HEK293 (cell line): ENCODE measurements around the gene STK35.

Source experiments
- CTCF ChIA-PET: fragments of 350-600 bp; formaldehyde crosslinking; extraction: SDS; loops from one replicate; lab custom pipeline; 2021; ENCODE audit warnings: antibody characterized with exemption; lab: Yijun Ruan, JAX
- POLR2A ChIA-PET: fragments of 300-600 bp; formaldehyde crosslinking; extraction: SDS; loops from one replicate; lab custom pipeline; 2020; ENCODE audit warnings: antibody characterized with exemption, inconsistent platforms; lab: Yijun Ruan, JAX
- H3K27ac ChIP-seq: fragments of 200-500 bp; sonication (Bioruptor generic); 2 replicates; pipeline ENCODE4 v1.5.1; 2014; ENCODE audit warnings: low read depth, low read length, control low read depth, inconsistent platforms; ENCODE audit errors: extremely low read depth
- H3K36me3 ChIP-seq, 2 experiments: fragments of 200-500 bp in 1 of 2; sonication (Bioruptor generic) in 1 of 2; 1 replicate in 1 of 2; 2 replicates in 1 of 2; pipeline ENCODE4 v1.5.1; 2014 to 2017; ENCODE audit warnings: inconsistent platforms in 2 of 2, low read length in 2 of 2; ENCODE audit not compliant: control insufficient read depth in 2 of 2, insufficient read depth in 1 of 2
- H3K4me1 ChIP-seq: fragments of 200-500 bp; sonication (Bioruptor generic); 2 replicates; pipeline ENCODE4 v1.5.1; 2014; ENCODE audit warnings: mild to moderate bottlenecking, low read length, inconsistent platforms; ENCODE audit not compliant: control insufficient read depth, insufficient read depth
- H3K4me3 ChIP-seq: 2 replicates; pipeline ENCODE4 v1.5.1; 2011; ENCODE audit warnings: low read depth, mild to moderate bottlenecking, control low read depth, low read length, moderate library complexity
- H3K9me3 ChIP-seq: fragments of 200-500 bp; sonication (Bioruptor generic); 2 replicates; pipeline ENCODE4 v1.5.1; 2014; ENCODE audit warnings: low read depth, low read length, inconsistent platforms; ENCODE audit not compliant: control insufficient read depth, insufficient read depth
- OSR2 ChIP-seq: fragments of 450-650 bp; formaldehyde crosslinking; IDR thresholded peaks from 2 replicates; pipeline ENCODE4 v1.5.1; 2016; ENCODE audit warnings: missing biosample characterization, missing genetic modification characterization
- SP2 ChIP-seq: fragments of 450-650 bp; formaldehyde crosslinking; IDR thresholded peaks from 2 replicates; pipeline ENCODE4 v1.5.1; 2016; ENCODE audit warnings: missing biosample characterization, missing genetic modification characterization
- ZBTB17 ChIP-seq: fragments of 450-650 bp; formaldehyde crosslinking; IDR thresholded peaks from 2 replicates; pipeline ENCODE4 v1.5.1; 2016; ENCODE audit warnings: missing biosample characterization, missing genetic modification characterization
- ZBTB26 ChIP-seq: fragments of 450-650 bp; formaldehyde crosslinking; optimal IDR thresholded peaks from 2 replicates; pipeline ENCODE3; 2016; ENCODE audit warnings: missing biosample characterization, mild to moderate bottlenecking, missing genetic modification characterization
- ZEB2 ChIP-seq: fragments of 450-650 bp; formaldehyde crosslinking; IDR thresholded peaks from 2 replicates; pipeline ENCODE4 v1.5.1; 2016; ENCODE audit warnings: missing biosample characterization, missing genetic modification characterization
- ZFHX2 ChIP-seq: fragments of 450-650 bp; formaldehyde crosslinking; conservative IDR thresholded peaks from 2 replicates; pipeline ENCODE4 v1.5.1; 2016; ENCODE audit warnings: missing biosample characterization, missing genetic modification characterization
- ZNF132 ChIP-seq: fragments of 450-650 bp; formaldehyde crosslinking; IDR thresholded peaks from 2 replicates; pipeline ENCODE4 v1.5.1; 2017; ENCODE audit warnings: missing biosample characterization, missing genetic modification characterization, borderline replicate concordance
- ZNF202 ChIP-seq: fragments of 450-650 bp; formaldehyde crosslinking; IDR thresholded peaks from 2 replicates; pipeline ENCODE4 v1.5.1; 2016; ENCODE audit warnings: missing biosample characterization, missing genetic modification characterization, borderline replicate concordance
- ZNF398 ChIP-seq: fragments of 450-650 bp; formaldehyde crosslinking; IDR thresholded peaks from 2 replicates; pipeline ENCODE4 v1.5.1; 2017; ENCODE audit warnings: missing biosample characterization, missing genetic modification characterization
- ZSCAN18 ChIP-seq: fragments of 450-650 bp; formaldehyde crosslinking; IDR thresholded peaks from 2 replicates; pipeline ENCODE4 v1.5.1; 2016; ENCODE audit warnings: missing biosample characterization, missing genetic modification characterization
- TF ChIP-seq, protein P1 (sequence below): fragments of 450-650 bp; formaldehyde crosslinking; IDR thresholded peaks from 2 replicates; pipeline ENCODE4 v1.5.1; 2017; ENCODE audit warnings: missing biosample characterization, missing genetic modification characterization

STK35 gene

GRCh38 chr20:2118783-2119182, 17.2 kb downstream of the STK35 start:
- Histone ChIP-seq H3K9me3 (no peaks in the 10 kb centered on the region), H3K4me3 (no peak overlapping the region), H3K27ac (no peak overlapping the region), H3K36me3 (peaks cover 17 to 82% of the 10 kb centered on the region in 2 experiments; a peak in 2 of 3 replicates), H3K4me1 (peaks cover 4% of the 10 kb centered on the region)
- ChIA-PET POLR2A (no interaction called here), CTCF (interaction anchor here (1.1 to 2.6 kb wide), 2 partner anchors 19 to 26 kb away, joined by 4 to 10 read pairs; no protein-coding TSS in a partner anchor)
- TF ChIP-seq, protein P1, sequence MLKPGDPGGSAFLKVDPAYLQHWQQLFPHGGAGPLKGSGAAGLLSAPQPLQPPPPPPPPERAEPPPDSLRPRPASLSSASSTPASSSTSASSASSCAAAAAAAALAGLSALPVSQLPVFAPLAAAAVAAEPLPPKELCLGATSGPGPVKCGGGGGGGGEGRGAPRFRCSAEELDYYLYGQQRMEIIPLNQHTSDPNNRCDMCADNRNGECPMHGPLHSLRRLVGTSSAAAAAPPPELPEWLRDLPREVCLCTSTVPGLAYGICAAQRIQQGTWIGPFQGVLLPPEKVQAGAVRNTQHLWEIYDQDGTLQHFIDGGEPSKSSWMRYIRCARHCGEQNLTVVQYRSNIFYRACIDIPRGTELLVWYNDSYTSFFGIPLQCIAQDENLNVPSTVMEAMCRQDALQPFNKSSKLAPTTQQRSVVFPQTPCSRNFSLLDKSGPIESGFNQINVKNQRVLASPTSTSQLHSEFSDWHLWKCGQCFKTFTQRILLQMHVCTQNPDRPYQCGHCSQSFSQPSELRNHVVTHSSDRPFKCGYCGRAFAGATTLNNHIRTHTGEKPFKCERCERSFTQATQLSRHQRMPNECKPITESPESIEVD (tag by site-specific recombination): 0 out of 2 replicates have a peak, but pooled peaks have one; percentile 8
- TF ChIP-seq ZNF202 (tag by site-specific recombination): no peak

DNA sequence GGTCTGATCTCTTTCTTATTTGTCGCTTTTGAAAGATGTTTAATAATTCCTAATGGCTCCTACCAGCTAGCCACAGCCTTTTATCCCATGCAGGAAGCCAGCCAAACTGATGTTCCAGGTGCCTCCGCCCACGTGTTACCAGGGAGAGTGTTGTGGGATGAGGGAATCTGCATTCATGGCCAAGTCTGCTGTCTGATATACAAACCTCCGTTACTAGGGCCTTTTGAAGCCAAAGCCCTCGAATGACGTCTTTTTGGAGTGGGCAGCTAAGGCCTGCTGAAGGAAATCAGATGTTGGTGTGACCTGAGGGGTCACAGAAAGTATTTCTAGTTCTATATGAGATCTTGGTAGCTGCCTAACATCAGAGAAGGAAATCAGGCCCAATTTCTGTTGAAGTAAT, 21.3 kb downstream of the STK35 start:
- H3K36me3 ChIP-seq: peaks cover 5 to 72% of the 10 kb centered on the region in 2 experiments; a peak in 2 of 3 replicates
- TF ChIP-seq ZEB2 (no peak), ZSCAN18 (tag by site-specific recombination) (no peak), ZNF398 (no peak), ZFHX2 (tag by site-specific recombination) (peak; percentile 18; the same call in 1 of the 2 replicates), SP2 (no peak)
- H3K27ac ChIP-seq: no peak overlapping the region
- H3K4me3 ChIP-seq: no peak overlapping the region
- peaks cover 4% of the 10 kb centered on the region for H3K4me1 ChIP-seq
- no peaks in the 10 kb centered on the region for H3K9me3 ChIP-seq
- ChIA-PET POLR2A (no interaction called here), CTCF (interaction anchor here (1.1 kb wide), 1 partner anchor 30 kb away, joined by 3 read pairs; no protein-coding TSS in a partner anchor)

DNA sequence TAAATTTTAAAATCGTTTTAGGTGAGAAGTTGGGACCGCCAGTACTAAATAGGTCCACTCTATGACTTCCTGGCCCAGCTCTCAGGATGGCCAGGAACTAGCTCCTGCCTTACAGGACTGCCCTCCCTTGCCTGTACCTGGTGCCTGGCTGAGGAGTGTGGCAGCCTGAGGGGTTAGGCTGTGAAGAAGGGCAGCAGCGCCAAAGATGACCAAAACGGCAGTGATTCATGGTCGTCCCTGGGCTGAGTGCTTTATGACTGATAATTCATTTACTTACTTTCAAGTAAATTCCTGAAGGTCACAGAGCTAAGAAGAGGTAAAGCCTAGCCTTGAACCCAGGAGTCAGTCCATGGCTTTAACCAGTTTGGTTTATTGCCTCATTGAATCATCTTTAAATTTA, 22.1 kb downstream of the STK35 start:
- Histone ChIP-seq H3K4me1 (peaks cover 4% of the 10 kb centered on the region), H3K36me3 (peaks cover 0 to 68% of the 10 kb centered on the region in 2 experiments; a peak in 2 of 3 replicates), H3K4me3 (no peak overlapping the region), H3K27ac (no peak overlapping the region), H3K9me3 (no peaks in the 10 kb centered on the region)
- ChIA-PET POLR2A (interaction anchor here (1.3 kb wide), 1 partner anchor 21 kb away, joined by 3 read pairs; no protein-coding TSS in a partner anchor), CTCF (interaction anchor here (1.1 to 1.9 kb wide), 2 partner anchors 31 to 49 kb away, joined by 3 to 8 read pairs; no protein-coding TSS in a partner anchor)
- TF ChIP-seq ZBTB17 (tag by site-specific recombination): no peak
- TF ChIP-seq ZNF132 (tag by site-specific recombination): no peak
- no peak for TF ChIP-seq ZBTB26 (tag by site-specific recombination)
- TF ChIP-seq OSR2: no peak
